ENCODE data around the gene SLC22A16. TPM values are rescaled to one million over a fixed set of nuclear protein-coding genes. Genes with fewer than 3 reads are reported as not detected.
"Not testable (repeated sequence)": the region's sequence is repeated elsewhere in the genome, so short reads cannot be mapped to it uniquely, and the experiment has no call there.

The SLC22A16 gene
- total RNA-seq, 2 experiments from 2014 or later = not detected

DNA sequence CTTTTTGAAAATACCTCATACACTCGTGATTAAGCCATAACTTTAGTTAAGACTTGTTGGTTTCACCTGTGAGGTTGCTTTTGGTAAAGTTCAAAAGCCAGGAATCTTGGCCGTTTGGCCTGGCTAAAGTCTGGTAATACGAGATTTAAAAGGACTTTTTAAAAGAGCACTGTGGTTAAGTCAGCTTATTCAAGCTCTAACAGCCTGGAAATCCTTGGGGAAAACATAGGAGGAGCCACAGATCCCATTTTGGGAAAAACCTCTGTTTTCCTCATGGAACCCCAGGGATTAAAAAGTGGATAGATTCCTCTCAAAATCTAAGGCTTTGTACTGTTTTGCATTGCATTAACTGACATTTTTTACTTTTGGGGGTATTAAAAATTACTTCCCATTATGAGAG lies 13.7 kb upstream of the SLC22A16 start:
- H3K27ac Mint-ChIP-seq = no peak overlapping the region
- peaks cover 16% of the 10 kb centered on the region for H3K27me3 Mint-ChIP-seq
- DNase-seq (no peak), ATAC-seq (no peak)
- no peaks in the 10 kb centered on the region for H3K9me3 Mint-ChIP-seq
- intact Hi-C loops (cut with micrococcal nuclease) = no loop called here
- H3K4me1 Mint-ChIP-seq (ENCODE audit: low read depth) = peaks cover 15% of the 10 kb centered on the region
- no peak overlapping the region for H3K4me3 Mint-ChIP-seq
- POLR2A ChIA-PET = no interaction called here
- CTCF ChIA-PET = no interaction called here
- H3K36me3 Mint-ChIP-seq (ENCODE audit: low read depth) = no peaks in the 10 kb centered on the region
- TF ChIP-seq, protein P1, sequence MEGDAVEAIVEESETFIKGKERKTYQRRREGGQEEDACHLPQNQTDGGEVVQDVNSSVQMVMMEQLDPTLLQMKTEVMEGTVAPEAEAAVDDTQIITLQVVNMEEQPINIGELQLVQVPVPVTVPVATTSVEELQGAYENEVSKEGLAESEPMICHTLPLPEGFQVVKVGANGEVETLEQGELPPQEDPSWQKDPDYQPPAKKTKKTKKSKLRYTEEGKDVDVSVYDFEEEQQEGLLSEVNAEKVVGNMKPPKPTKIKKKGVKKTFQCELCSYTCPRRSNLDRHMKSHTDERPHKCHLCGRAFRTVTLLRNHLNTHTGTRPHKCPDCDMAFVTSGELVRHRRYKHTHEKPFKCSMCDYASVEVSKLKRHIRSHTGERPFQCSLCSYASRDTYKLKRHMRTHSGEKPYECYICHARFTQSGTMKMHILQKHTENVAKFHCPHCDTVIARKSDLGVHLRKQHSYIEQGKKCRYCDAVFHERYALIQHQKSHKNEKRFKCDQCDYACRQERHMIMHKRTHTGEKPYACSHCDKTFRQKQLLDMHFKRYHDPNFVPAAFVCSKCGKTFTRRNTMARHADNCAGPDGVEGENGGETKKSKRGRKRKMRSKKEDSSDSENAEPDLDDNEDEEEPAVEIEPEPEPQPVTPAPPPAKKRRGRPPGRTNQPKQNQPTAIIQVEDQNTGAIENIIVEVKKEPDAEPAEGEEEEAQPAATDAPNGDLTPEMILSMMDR (IDR thresholded peaks at IDR 0.05) = no peak

DNA sequence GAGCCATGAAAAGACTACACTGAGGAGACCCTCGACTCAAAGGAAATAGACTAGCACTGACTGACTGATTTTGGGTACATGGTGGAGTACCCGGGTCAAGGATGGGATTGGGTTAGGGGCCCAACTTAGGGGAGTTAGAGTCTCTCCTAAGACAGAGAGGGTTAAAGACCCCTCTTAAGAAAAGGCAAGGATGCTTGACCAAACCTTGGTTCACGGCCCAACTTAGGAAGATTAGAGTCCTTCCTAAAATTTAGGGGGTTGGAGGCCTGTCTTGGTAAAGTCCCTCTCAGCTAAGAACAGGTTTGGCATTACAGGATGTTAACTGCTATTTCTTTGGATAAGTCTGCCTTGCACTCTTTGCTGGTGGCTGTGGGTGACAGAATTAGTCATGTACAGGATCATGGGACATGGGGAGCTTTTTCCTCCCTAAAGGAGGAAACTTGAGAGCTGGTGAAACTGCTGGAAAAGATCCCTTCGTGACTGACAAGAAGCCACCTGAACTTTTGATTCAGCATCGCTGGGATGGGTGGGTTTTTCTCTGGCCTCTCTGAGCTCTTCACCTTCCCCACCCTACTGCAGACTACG lies 12.3 kb upstream of the SLC22A16 start:
- no peak overlapping the region for H3K4me3 Mint-ChIP-seq
- no peak for ATAC-seq
- ChIA-PET CTCF (no interaction called here), POLR2A (no interaction called here)
- TF ChIP-seq, protein P1 (IDR thresholded peaks at IDR 0.05) = no peak
- intact Hi-C loops (cut with micrococcal nuclease) = no loop called here
- no peak for DNase-seq
- H3K4me1 Mint-ChIP-seq (ENCODE audit: low read depth) = peaks cover 15% of the 10 kb centered on the region
- no peaks in the 10 kb centered on the region for H3K9me3 Mint-ChIP-seq
- peaks cover 16% of the 10 kb centered on the region for H3K27me3 Mint-ChIP-seq
- no peak overlapping the region for H3K27ac Mint-ChIP-seq
- H3K36me3 Mint-ChIP-seq (ENCODE audit: low read depth) = no peaks in the 10 kb centered on the region

- H3K4me3 Mint-ChIP-seq; DNase-seq; ATAC-seq; H3K36me3 Mint-ChIP-seq (ENCODE audit: low read depth); CTCF ChIA-PET; H3K9me3 Mint-ChIP-seq; H3K27ac Mint-ChIP-seq; intact Hi-C loops (cut with micrococcal nuclease): not testable (repeated sequence)
- POLR2A ChIA-PET = interaction anchor here (0.6 kb wide), 1 partner anchor 86 kb away, joined by 3 read pairs; no protein-coding TSS in a partner anchor
- Mint-ChIP-seq H3K27me3 (peaks cover 16% of the 10 kb centered on the region), H3K4me1 (ENCODE audit: low read depth) (peaks cover 15% of the 10 kb centered on the region)
These were observed 11.6 kb upstream of the SLC22A16 start for GRCh38 chr6:110487968-110488381.

- CTCF ChIA-PET = no interaction called here
These were observed 10.3 kb upstream of the SLC22A16 start for GRCh38 chr6:110486756-110487155.

DNA sequence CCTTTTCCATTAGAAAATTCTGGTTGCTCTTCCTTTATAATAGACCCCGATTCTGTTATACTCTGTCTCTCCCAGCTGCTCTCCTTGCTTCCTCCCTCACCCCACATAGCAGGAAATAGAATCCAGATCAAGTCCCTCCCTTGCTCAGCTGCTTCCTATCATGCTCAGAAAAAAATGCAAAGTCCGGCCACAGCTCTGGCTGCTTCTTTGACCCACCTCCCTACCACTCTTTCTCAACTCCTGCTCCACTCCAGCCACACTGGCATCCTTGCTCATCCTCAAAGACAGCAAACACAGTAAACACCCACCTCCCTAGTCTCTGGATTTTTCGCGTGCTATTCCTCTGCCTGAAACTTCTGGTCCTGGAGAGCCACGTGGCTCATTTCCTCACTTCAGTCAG lies 9.1 kb upstream of the SLC22A16 start:
- H3K4me1 Mint-ChIP-seq (ENCODE audit: low read depth) = no peaks in the 10 kb centered on the region

More at GRCh38 chr6:110486756-110487155, 10.3 kb upstream of the SLC22A16 start:
- intact Hi-C loops (cut with micrococcal nuclease) = no loop called here
- no peaks in the 10 kb centered on the region for H3K36me3 Mint-ChIP-seq (ENCODE audit: low read depth)
- H3K27me3 Mint-ChIP-seq = peaks cover 11% of the 10 kb centered on the region
- TF ChIP-seq, protein P1 (IDR thresholded peaks at IDR 0.05) = no peak
- POLR2A ChIA-PET = no interaction called here
- H3K27ac Mint-ChIP-seq = no peak overlapping the region
- no peak overlapping the region for H3K4me3 Mint-ChIP-seq
- peaks cover 4% of the 10 kb centered on the region for H3K4me1 Mint-ChIP-seq (ENCODE audit: low read depth)
- ATAC-seq (no peak), DNase-seq (no peak)
- H3K9me3 Mint-ChIP-seq = peaks cover 4% of the 10 kb centered on the region

More for the DNA sequence above, 9.1 kb upstream of the SLC22A16 start:
- ChIA-PET POLR2A (no interaction called here), CTCF (no interaction called here)
- DNase-seq = no peak
- Mint-ChIP-seq H3K27ac (no peak overlapping the region), H3K4me3 (no peak overlapping the region), H3K9me3 (peaks cover 7% of the 10 kb centered on the region), H3K36me3 (ENCODE audit: low read depth) (no peaks in the 10 kb centered on the region), H3K27me3 (peaks cover 9% of the 10 kb centered on the region)
- intact Hi-C loops (cut with micrococcal nuclease) = no loop called here
- ATAC-seq = no peak
- TF ChIP-seq, protein P1 (IDR thresholded peaks at IDR 0.05) = no peak
